Right ventricle myocardium inferior (tissue), 1 donor: ENCODE data around the gene AATK. TPM values are rescaled to one million over a fixed set of nuclear protein-coding genes. Genes with fewer than 3 reads are reported as not detected.

Experiments used
- ATAC-seq: fragments of 200-7000 bp; cut with Tn5 transposase; one replicate; pipeline ENCODE4 v1.9.1; 2020; ENCODE audit warnings: mild to moderate bottlenecking, moderate library complexity
- DNase-seq: peaks from one replicate; pipeline ENCODE4 v3.0.0; 2021; ENCODE audit errors: missing footprints
- intact Hi-C: fragments of 100-400 bp; cut with DNase I; formaldehyde crosslinking; loops from one replicate; pipeline ENCODE4 v1.11.0; 2022
- total RNA-seq: library from RNA; stranded (reverse); fragmentation: NEBNext Ultra II Directional; extraction: Animal tissue kit (Norgen Biotek cat#: 25700); gene quantifications from one replicate; pipeline ENCODE4 v1.2.1, GENCODE V29; 2021
- donor health status: DM: no; HTN: yes; CAD: no; lungs with severe emphysema.

The AATK gene
- total RNA-seq, 1 donor from 2014 or later = 10.1 TPM

- peak; percentile 17 for DNase-seq
- no peak for ATAC-seq
- intact Hi-C loops = no loop called here
Observed at GRCh38 chr17:81186203-81186602, 20.2 kb upstream of the AATK start.

- ATAC-seq (no peak), DNase-seq (no peak)
- intact Hi-C loops = no loop called here
Observed at GRCh38 chr17:81184555-81184954, 18.5 kb upstream of the AATK start.

GRCh38 chr17:81183807-81184206 lies 17.8 kb upstream of the AATK start:
- no peak for DNase-seq
- intact Hi-C loops = no loop called here
- ATAC-seq = no peak

GRCh38 chr17:81183316-81183715 lies 17.3 kb upstream of the AATK start:
- DNase-seq = no peak
- intact Hi-C loops = no loop called here
- ATAC-seq = no peak

- intact Hi-C loops = no loop called here
- DNase-seq = no peak
Observed at GRCh38 chr17:81182596-81182995, 16.6 kb upstream of the AATK start.

GRCh38 chr17:81181811-81182185 lies 15.8 kb upstream of the AATK start:
- DNase-seq = no peak
- ATAC-seq = no peak
- intact Hi-C loops = no loop called here

More at GRCh38 chr17:81182596-81182995, 16.6 kb upstream of the AATK start:
- ATAC-seq = no peak

- no peak for ATAC-seq
- peak; percentile 26 for DNase-seq
- intact Hi-C loops = no loop called here
Observed at GRCh38 chr17:81180836-81181810, 15.1 kb upstream of the AATK start.

- intact Hi-C loops = no loop called here
- ATAC-seq = no peak
- DNase-seq = no peak
Observed at GRCh38 chr17:81179861-81180260, 13.8 kb upstream of the AATK start.

- DNase-seq = no peak
Observed at GRCh38 chr17:81179220-81179619, 13.2 kb upstream of the AATK start.

GRCh38 chr17:81178136-81179091 lies 12.4 kb upstream of the AATK start:
- DNase-seq (no peak), ATAC-seq (no peak)
- intact Hi-C loops = no loop called here

More at GRCh38 chr17:81179220-81179619, 13.2 kb upstream of the AATK start:
- ATAC-seq = no peak
- intact Hi-C loops = no loop called here

- ATAC-seq (no peak), DNase-seq (no peak)
- intact Hi-C loops = no loop called here
Observed at GRCh38 chr17:81176666-81177065, 10.6 kb upstream of the AATK start.

- intact Hi-C loops = no loop called here
- ATAC-seq = no peak
- DNase-seq = no peak
Observed at GRCh38 chr17:81173762-81174155, 7.7 kb upstream of the AATK start.

GRCh38 chr17:81173052-81173761 lies 7.2 kb upstream of the AATK start:
- intact Hi-C loops = no loop called here
- DNase-seq (peak; percentile 40), ATAC-seq (no peak)

GRCh38 chr17:81171941-81172340 lies 5.9 kb upstream of the AATK start:
- no peak for ATAC-seq
- peak; percentile 4 for DNase-seq
- intact Hi-C loops = no loop called here

- DNase-seq (peak; percentile 34), ATAC-seq (no peak)
- intact Hi-C loops = no loop called here
Observed at GRCh38 chr17:81170727-81171494, 4.9 kb upstream of the AATK start.

- ATAC-seq (no peak), DNase-seq (peak; percentile 40)
- intact Hi-C loops = no loop called here
Observed at GRCh38 chr17:81169870-81170309, 3.9 kb upstream of the AATK start.

- intact Hi-C loops = no loop called here
- ATAC-seq (no peak), DNase-seq (no peak)
Observed at GRCh38 chr17:81167638-81168037, 1.6 kb upstream of the AATK start.

GRCh38 chr17:81167194-81167524 lies 1.1 kb upstream of the AATK start:
- intact Hi-C loops = no loop called here
- DNase-seq = no peak
- no peak for ATAC-seq
